ENCODE results near the gene TBC1D8. TPM values are rescaled to one million over a fixed set of nuclear protein-coding genes. Genes with fewer than 3 reads are reported as not detected.

Gene TBC1D8
- total and polyA plus RNA-seq, 2 experiments from 2014 or later, result 18.0 to 36.9 TPM

- TF ChIP-seq ETS1 (IDR thresholded peaks at IDR 0.05) (no peak), EZH2phosphoT487 (IDR thresholded peaks at IDR 0.05; ENCODE audit: unreplicated experiment) (no peak), NANOG (IDR thresholded peaks at IDR 0.05; ENCODE audit: borderline replicate concordance) (no peak), ZNF331 (CRISPR knock-in tag; IDR thresholded peaks at IDR 0.05; ENCODE audit: low read depth) (no peak), STAT1 (IDR thresholded peaks at IDR 0.05; ENCODE audit: unreplicated experiment) (no peak)
These were observed 42.8 kb downstream of the TBC1D8 start (continued) for GRCh38 chr2:101108357-101108756.

- no peaks in the 10 kb centered on the region for H3K9me2 ChIP-seq (ENCODE audit: insufficient read depth)
These were observed 43.9 kb downstream of the TBC1D8 start for GRCh38 chr2:101107241-101107640.

More at GRCh38 chr2:101107241-101107640, 43.9 kb downstream of the TBC1D8 start:
- H3K4me3 Mint-ChIP-seq, result no peak overlapping the region
- H3K9me3 Mint-ChIP-seq, result peaks cover 18% of the 10 kb centered on the region
- peaks cover 56% of the 10 kb centered on the region for H3K4me1 Mint-ChIP-seq
- peaks cover 47% of the 10 kb centered on the region for H3K4me1 ChIP-seq (ENCODE audit: insufficient read depth)
- H3F3A ChIP-seq (replicated peaks; ENCODE audit: low read depth), result no peaks in the 10 kb centered on the region
- ATAC-seq (no peak), DNase-seq (ENCODE audit: low spot score) (no peak)
- H2AFZ ChIP-seq, result no peak overlapping the region
- peaks cover 20% of the 10 kb centered on the region for H3K36me3 Mint-ChIP-seq (ENCODE audit: low read depth)
- no peak overlapping the region for H3K27ac Mint-ChIP-seq
- peaks cover 6% of the 10 kb centered on the region for H3K27me3 Mint-ChIP-seq (ENCODE audit: insufficient read depth, low read depth, poor library complexity)
- no peaks in the 10 kb centered on the region for H3K27me3 ChIP-seq (ENCODE audit: insufficient read depth)
- H3K27ac ChIP-seq (ENCODE audit: low read depth), result no peak overlapping the region
- H4K20me1 ChIP-seq (replicated peaks; ENCODE audit: insufficient read depth), result peaks cover 8% of the 10 kb centered on the region
- TF ChIP-seq STAT1 (IDR thresholded peaks at IDR 0.05; ENCODE audit: unreplicated experiment), result no peak
- no peak for TF ChIP-seq EZH2 (IDR thresholded peaks at IDR 0.05; ENCODE audit: low read depth, unreplicated experiment)
- TF ChIP-seq ZNF114 (CRISPR knock-in tag; IDR thresholded peaks at IDR 0.05), result no peak
- TF ChIP-seq POLR2AphosphoS5 (IDR thresholded peaks at IDR 0.05; ENCODE audit: low read depth), result no peak
- no peak for TF ChIP-seq CTCF (conservative IDR thresholded peaks at IDR 0.05; ENCODE audit: low read depth in 2 of 2)
- TF ChIP-seq ZNF462 (CRISPR knock-in tag; IDR thresholded peaks at IDR 0.05), result no peak
- TF ChIP-seq CREB1 (CRISPR knock-in tag; IDR thresholded peaks at IDR 0.05; ENCODE audit: low read depth), result no peak
- no peaks in the 10 kb centered on the region for H3K36me3 ChIP-seq (ENCODE audit: insufficient read depth)
- H3K4me3 ChIP-seq, result no peak overlapping the region
- no peak overlapping the region for H3K4me2 ChIP-seq
- H3K79me2 ChIP-seq (replicated peaks; ENCODE audit: insufficient read depth), result peaks cover 98% of the 10 kb centered on the region

Data from GM23338 (cell line).